Muscle of leg (tissue), 11 donors: ENCODE results near the gene DNAAF6. TPM values are rescaled to one million over a fixed set of nuclear protein-coding genes. Genes with fewer than 3 reads are reported as not detected.

Source experiments
- DNase-seq: peaks from one replicate; pipeline ENCODE4 v3.0.0; 2013
- H3K27ac ChIP-seq: one replicate; pipeline ENCODE4 v1.5.1; 2013; ENCODE audit warnings: mild to moderate bottlenecking, low read length, control low read depth
- H3K27me3 ChIP-seq: one replicate; pipeline ENCODE4 v1.6.1; 2013; ENCODE audit warnings: low read length; ENCODE audit not compliant: control insufficient read depth, insufficient read depth
- H3K36me3 ChIP-seq: one replicate; pipeline ENCODE4 v1.6.1; 2013; ENCODE audit warnings: low read length; ENCODE audit not compliant: control insufficient read depth, insufficient read depth
- H3K4me1 ChIP-seq: one replicate; pipeline ENCODE4 v1.6.1; 2013; ENCODE audit warnings: low read length; ENCODE audit not compliant: control insufficient read depth, insufficient read depth
- H3K4me3 ChIP-seq: one replicate; pipeline ENCODE4 v1.5.1; 2013; ENCODE audit warnings: low read length, control low read depth
- H3K9me3 ChIP-seq: replicated peaks from 2 replicates; pipeline ENCODE4 v1.6.1; 2013; ENCODE audit warnings: low read depth, low read length; ENCODE audit not compliant: control insufficient read depth
- WGBS: methylation state at CpG from one replicate; pipeline ENCODE4 v1.1.5; 2013; ENCODE audit warnings: missing lambda C conversion rate; ENCODE audit not compliant: insufficient coverage; 5-methylcytosine and 5-hydroxymethylcytosine counted together
- polyA plus RNA-seq, 8 donors: library from polyadenylated mRNA; unstranded; fragments of 120-200 nt; gene quantifications; one replicate each; pipeline versions ENCODE4 v1.2.1 to v1.2.3, GENCODE V29; 2013; ENCODE audit warnings: inconsistent platforms in 1 of 8, low replicate concordance in 1 of 8; ENCODE audit not compliant: insufficient read length in 8 of 8, insufficient read depth in 1 of 8
- total RNA-seq: library from RNA; stranded (reverse); fragments of 120-200 nt; gene quantifications from one replicate; pipeline ENCODE4 v1.2.4, GENCODE V29; 2013

DNAAF6 gene
- total and polyA plus RNA-seq, 9 donors, result not detected

- Histone ChIP-seq H3K27ac (no peak overlapping the region), H3K27me3 (peaks cover 21% of the 10 kb centered on the region), H3K4me1 (no peaks in the 10 kb centered on the region), H3K36me3 (no peaks in the 10 kb centered on the region), H3K4me3 (no peak overlapping the region), H3K9me3 (no peaks in the 10 kb centered on the region)
- WGBS, result no CpG with 5 or more reads among the region's 6 CpGs
- peak; percentile 1 for DNase-seq
Observed at GRCh38 chrX:107204068-107204605, 2.3 kb upstream of the DNAAF6 start.

- H3K27ac ChIP-seq, result no peak overlapping the region
- DNase-seq, result no peak
- WGBS, result 42% methylated on average over 2 of the region's 9 CpGs
- H3K27me3 ChIP-seq, result peaks cover 20% of the 10 kb centered on the region
- no peaks in the 10 kb centered on the region for H3K9me3 ChIP-seq
- H3K4me1 ChIP-seq, result no peaks in the 10 kb centered on the region
- peak overlapping the region; percentile 40 for H3K4me3 ChIP-seq
- H3K36me3 ChIP-seq, result no peaks in the 10 kb centered on the region
Observed at GRCh38 chrX:107206697-107207065, 270 bp downstream of the DNAAF6 start.

GRCh38 chrX:107207089-107207488, 678 bp downstream of the DNAAF6 start:
- no peak for DNase-seq
- Histone ChIP-seq H3K9me3 (no peaks in the 10 kb centered on the region), H3K27ac (no peak overlapping the region), H3K4me3 (no peak overlapping the region), H3K27me3 (peaks cover 19% of the 10 kb centered on the region), H3K4me1 (no peaks in the 10 kb centered on the region), H3K36me3 (no peaks in the 10 kb centered on the region)
- 80% methylated on average over 5 of the region's 7 CpGs for WGBS

- H3K27ac ChIP-seq, result no peak overlapping the region
- no peaks in the 10 kb centered on the region for H3K9me3 ChIP-seq
- peaks cover 19% of the 10 kb centered on the region for H3K27me3 ChIP-seq
- no peaks in the 10 kb centered on the region for H3K36me3 ChIP-seq
- H3K4me3 ChIP-seq, result no peak overlapping the region
- no peaks in the 10 kb centered on the region for H3K4me1 ChIP-seq
- WGBS, result 100% methylated on average over 1 of the region's 9 CpGs
- no peak for DNase-seq
Observed at GRCh38 chrX:107207943-107208342, 1.5 kb downstream of the DNAAF6 start.

- H3K36me3 ChIP-seq, result no peaks in the 10 kb centered on the region
- no peaks in the 10 kb centered on the region for H3K4me1 ChIP-seq
- no peak overlapping the region for H3K4me3 ChIP-seq
- 100% methylated on average over 1 of the region's 1 CpG for WGBS
- no peaks in the 10 kb centered on the region for H3K9me3 ChIP-seq
- H3K27me3 ChIP-seq, result peaks cover 5% of the 10 kb centered on the region
- H3K27ac ChIP-seq, result no peak overlapping the region
- no peak for DNase-seq
Observed at GRCh38 chrX:107213477-107213876, 7.1 kb downstream of the DNAAF6 start.

GRCh38 chrX:107226757-107227156, 20.3 kb downstream of the DNAAF6 start:
- no peaks in the 10 kb centered on the region for H3K36me3 ChIP-seq
- DNase-seq, result no peak
- H3K27ac ChIP-seq, result no peak overlapping the region
- H3K27me3 ChIP-seq, result peaks cover 5% of the 10 kb centered on the region
- WGBS, result no CpG with 5 or more reads among the region's 1 CpG
- no peaks in the 10 kb centered on the region for H3K9me3 ChIP-seq
- H3K4me3 ChIP-seq, result no peak overlapping the region
- H3K4me1 ChIP-seq, result no peaks in the 10 kb centered on the region

- Histone ChIP-seq H3K27me3 (peaks cover 5% of the 10 kb centered on the region), H3K36me3 (no peaks in the 10 kb centered on the region), H3K4me1 (no peaks in the 10 kb centered on the region), H3K27ac (no peak overlapping the region), H3K9me3 (no peaks in the 10 kb centered on the region), H3K4me3 (no peak overlapping the region)
- DNase-seq, result peak; percentile 1
- WGBS, result 65% methylated on average over 2 of the region's 2 CpGs
Observed at GRCh38 chrX:107227780-107228485, 21.5 kb downstream of the DNAAF6 start.

- WGBS, result no CpG with 5 or more reads among the region's 2 CpGs
Observed at GRCh38 chrX:107228486-107228819, 22.0 kb downstream of the DNAAF6 start.

GRCh38 chrX:107272431-107272921, 66.1 kb downstream of the DNAAF6 start:
- Histone ChIP-seq H3K9me3 (no peaks in the 10 kb centered on the region), H3K4me1 (no peaks in the 10 kb centered on the region), H3K36me3 (no peaks in the 10 kb centered on the region), H3K27me3 (peaks cover 33% of the 10 kb centered on the region), H3K27ac (no peak overlapping the region), H3K4me3 (no peak overlapping the region)
- 31% methylated on average over 41 of the region's 41 CpGs for WGBS
- no peak for DNase-seq

More at GRCh38 chrX:107228486-107228819, 22.0 kb downstream of the DNAAF6 start:
- DNase-seq, result no peak
- Histone ChIP-seq H3K4me1 (no peaks in the 10 kb centered on the region), H3K36me3 (no peaks in the 10 kb centered on the region), H3K9me3 (no peaks in the 10 kb centered on the region), H3K4me3 (no peak overlapping the region), H3K27ac (no peak overlapping the region), H3K27me3 (peaks cover 5% of the 10 kb centered on the region)

- no peak for DNase-seq
- Histone ChIP-seq H3K4me1 (no peaks in the 10 kb centered on the region), H3K36me3 (no peaks in the 10 kb centered on the region), H3K4me3 (no peak overlapping the region), H3K27ac (no peak overlapping the region), H3K9me3 (no peaks in the 10 kb centered on the region), H3K27me3 (peaks cover 33% of the 10 kb centered on the region)
- WGBS, result 80% methylated on average over 1 of the region's 3 CpGs
Observed at GRCh38 chrX:107273795-107274194, 67.4 kb downstream of the DNAAF6 start.
